A673 (cell line): ENCODE measurements around the gene RAPGEF2. TPM values are rescaled to one million over a fixed set of nuclear protein-coding genes. Genes with fewer than 3 reads are reported as not detected.

Source experiments
- BruUV-seq: library from RNA; stranded (reverse); fragments of 400-500 nt; replicated peaks from 2 replicates; lab custom pipeline; 2021; lab: Mats Ljungman, UMichigan
- CTCF ChIA-PET: fragments of 300-600 bp; sonication (Branson Sonifier 250); formaldehyde crosslinking; loops from one replicate; lab custom pipeline; 2022; ENCODE audit warnings: antibody characterized with exemption; lab: Charles Lee
- POLR2A ChIA-PET: fragments of 300-600 bp; sonication (Branson Sonifier 250); formaldehyde crosslinking; loops from one replicate; lab custom pipeline; 2022; ENCODE audit warnings: antibody characterized with exemption; ENCODE audit not compliant: low non-redundant PET; lab: Charles Lee
- DNase-seq: peaks from one replicate; pipeline ENCODE4 v3.0.0-alpha.2; 2015; ENCODE audit warnings: low spot score
- H3K27ac ChIP-seq: fragments of 200-600 bp; sonication (generic); 2 replicates; pipeline ENCODE4 v1.5.1; 2016; ENCODE audit warnings: mixed run types, low read depth, mild to moderate bottlenecking, mixed read lengths, antibody characterized with exemption, low read length; ENCODE audit not compliant: poor library complexity, severe bottlenecking
- H3K27me3 ChIP-seq: fragments of 200-600 bp; sonication (generic); replicated peaks from 2 replicates; pipeline ENCODE4 v1.6.1; 2017; ENCODE audit warnings: mixed run types, low read depth, mild to moderate bottlenecking, mixed read lengths, antibody characterized with exemption, low read length; ENCODE audit not compliant: insufficient read depth, poor library complexity
- H3K36me3 ChIP-seq: fragments of 200-600 bp; sonication (generic); 2 replicates; pipeline ENCODE4 v1.6.1; 2016; ENCODE audit warnings: mixed run types, mild to moderate bottlenecking, mixed read lengths, antibody characterized with exemption, low read length; ENCODE audit not compliant: insufficient read depth, poor library complexity, severe bottlenecking
- H3K4me1 ChIP-seq: fragments of 200-600 bp; sonication (generic); 2 replicates; pipeline ENCODE4 v1.6.1; 2017; ENCODE audit warnings: mixed run types, mild to moderate bottlenecking, mixed read lengths, antibody characterized with exemption, low read length; ENCODE audit not compliant: insufficient read depth, poor library complexity, severe bottlenecking
- H3K4me3 ChIP-seq: fragments of 200-600 bp; sonication (generic); 2 replicates; pipeline ENCODE4 v1.5.1; 2016; ENCODE audit warnings: low read depth, mixed run types, mild to moderate bottlenecking, mixed read lengths, low read length; ENCODE audit not compliant: poor library complexity, severe bottlenecking
- H3K9me3 ChIP-seq: fragments of 200-600 bp; sonication (generic); 2 replicates; pipeline ENCODE4 v1.6.1; 2016; ENCODE audit warnings: mixed run types, low read depth, mild to moderate bottlenecking, mixed read lengths, antibody characterized with exemption, low read length; ENCODE audit not compliant: poor library complexity, severe bottlenecking
- CTCF ChIP-seq: fragments of 300-800, 200-600 bp; sonication (generic); conservative IDR thresholded peaks from 2 replicates; pipeline ENCODE4 v1.5.1; 2017; ENCODE audit warnings: low read depth, mild to moderate bottlenecking, antibody characterized with exemption, low read length, moderate library complexity, mixed read lengths
- EZH2 ChIP-seq: fragments of 200-600 bp; sonication (generic); IDR thresholded peaks from 2 replicates; pipeline ENCODE4 v1.6.1; 2017; ENCODE audit warnings: borderline replicate concordance, low read depth, mild to moderate bottlenecking, mixed read lengths, antibody characterized with exemption, low read length; ENCODE audit not compliant: poor library complexity, severe bottlenecking
- intact Hi-C: fragments of 100-400 bp; cut with micrococcal nuclease; formaldehyde crosslinking; loops from one replicate; pipeline ENCODE4 v1.10.0; 2022; ENCODE audit not compliant: unreplicated experiment
- total RNA-seq: library from RNA; stranded (reverse); gene quantifications from 2 replicates; pipeline ENCODE4 v1.2.3, GENCODE V29; 2021

The RAPGEF2 gene
- total RNA-seq, 1 experiment from 2014 or later: 31.9 TPM

- ChIA-PET POLR2A (no interaction called here), CTCF (no interaction called here)
- H3K27me3 ChIP-seq: no peaks in the 10 kb centered on the region
- TF ChIP-seq EZH2 (no peak), CTCF (no peak)
- no TSS peak for BruUV-seq
- intact Hi-C loops: no loop called here
- H3K36me3 ChIP-seq: no peaks in the 10 kb centered on the region
- H3K4me1 ChIP-seq: peaks cover 25% of the 10 kb centered on the region
- no peaks in the 10 kb centered on the region for H3K9me3 ChIP-seq
- no peak overlapping the region for H3K4me3 ChIP-seq
- no peak overlapping the region for H3K27ac ChIP-seq
- DNase-seq: no peak
These were observed 161.2 kb downstream of the RAPGEF2 start for GRCh38 chr4:159264057-159264456.

GRCh38 chr4:159266981-159267868 is 164.3 kb downstream of the RAPGEF2 start:
- no peak for DNase-seq
- Histone ChIP-seq H3K27ac (peak overlapping the region; percentile 18), H3K27me3 (no peaks in the 10 kb centered on the region), H3K9me3 (no peaks in the 10 kb centered on the region), H3K4me3 (no peak overlapping the region), H3K4me1 (peaks cover 20% of the 10 kb centered on the region), H3K36me3 (no peaks in the 10 kb centered on the region)
- TF ChIP-seq EZH2: no peak
- no peak for TF ChIP-seq CTCF
- ChIA-PET CTCF (interaction anchor here (0.8 kb wide), 1 partner anchor 11 kb away, joined by 3 read pairs; no protein-coding TSS in a partner anchor), POLR2A (interaction anchor here (0.6 kb wide), 1 partner anchor 24 kb away, joined by 3 read pairs; no protein-coding TSS in a partner anchor)
- no TSS peak for BruUV-seq
- intact Hi-C loops: no loop called here

GRCh38 chr4:159267869-159268285 is 165.0 kb downstream of the RAPGEF2 start:
- no peak overlapping the region for H3K4me3 ChIP-seq
- peak overlapping the region; percentile 18 for H3K27ac ChIP-seq
- H3K9me3 ChIP-seq: no peaks in the 10 kb centered on the region
- no peak for DNase-seq
- TF ChIP-seq EZH2 (no peak), CTCF (no peak)
- ChIA-PET CTCF (interaction anchor here (0.8 kb wide), 1 partner anchor 12 kb away, joined by 3 read pairs; no protein-coding TSS in a partner anchor), POLR2A (interaction anchor here (0.6 kb wide), 1 partner anchor 24 kb away, joined by 3 read pairs; no protein-coding TSS in a partner anchor)
- peaks cover 22% of the 10 kb centered on the region for H3K4me1 ChIP-seq
- no peaks in the 10 kb centered on the region for H3K36me3 ChIP-seq
- intact Hi-C loops: no loop called here
- BruUV-seq: no TSS peak
- H3K27me3 ChIP-seq: no peaks in the 10 kb centered on the region
